ENCODE results near the gene VSTM2B.

The VSTM2B gene

DNA sequence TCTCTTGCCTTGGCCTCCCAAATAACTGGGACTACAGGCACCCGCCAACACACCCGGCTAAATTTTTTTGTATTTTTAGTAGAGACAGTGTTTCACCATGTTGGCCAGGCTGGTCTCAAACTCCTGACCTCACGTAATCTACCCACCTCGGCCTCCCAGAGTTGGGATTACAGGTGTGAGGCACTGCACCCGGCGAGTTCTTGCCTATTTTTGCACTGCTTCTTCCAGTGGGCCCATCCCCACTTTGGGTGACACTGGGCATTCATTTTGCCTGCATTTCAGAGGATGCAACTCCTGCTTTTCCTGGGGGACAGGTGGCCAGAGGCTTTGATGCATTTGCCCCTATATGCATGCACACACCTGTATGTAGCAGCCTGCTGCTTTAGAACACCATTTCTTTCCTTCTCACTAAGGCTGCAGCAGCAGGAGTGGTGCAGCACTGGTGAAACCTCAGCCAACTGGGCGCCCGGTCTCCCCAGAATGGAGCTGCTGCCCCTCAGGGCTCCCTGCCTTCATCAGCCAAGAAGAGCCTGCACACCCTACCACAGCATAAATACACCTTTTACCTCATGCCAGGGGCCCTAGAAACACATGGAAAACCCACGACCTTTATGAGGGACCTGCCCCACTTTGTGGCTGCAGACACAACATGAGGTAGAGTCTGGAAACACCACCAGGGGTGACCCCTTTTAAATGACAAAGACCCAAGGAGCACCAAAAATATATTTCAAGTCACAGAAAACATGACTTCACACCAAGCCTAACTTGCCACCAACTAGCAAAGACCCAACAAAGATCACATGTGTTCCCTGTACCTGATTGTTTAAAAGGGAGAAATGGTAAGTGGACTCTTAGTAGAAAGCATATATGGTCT is 43.5 kb downstream of the VSTM2B start:
- DNase-seq, result no peak

- no peak for DNase-seq
Measured at GRCh38 chr19:29571181-29571580, 45.4 kb downstream of the VSTM2B start.

DNA sequence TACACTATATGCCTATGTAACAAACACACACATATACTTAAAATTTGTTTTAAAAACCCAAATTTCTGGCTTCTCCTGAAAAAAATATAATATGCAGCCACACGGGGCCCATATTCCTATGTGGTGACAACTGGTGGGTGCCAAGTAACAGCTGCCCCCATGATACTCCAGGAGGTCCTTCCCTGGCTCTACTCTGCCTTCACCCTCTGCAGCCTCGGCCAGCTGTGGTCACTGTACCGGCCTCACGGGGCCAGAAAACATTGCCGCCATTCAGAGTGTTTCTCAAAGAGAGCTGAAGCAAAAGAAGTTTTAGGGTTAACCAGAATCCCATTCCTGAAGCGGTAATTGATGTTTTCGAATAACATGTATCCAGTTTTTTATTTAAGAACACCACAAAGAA is 47.7 kb downstream of the VSTM2B start:
- no peak for DNase-seq

GRCh38 chr19:29574510-29574909 is 48.7 kb downstream of the VSTM2B start:
- DNase-seq, result no peak

DNA sequence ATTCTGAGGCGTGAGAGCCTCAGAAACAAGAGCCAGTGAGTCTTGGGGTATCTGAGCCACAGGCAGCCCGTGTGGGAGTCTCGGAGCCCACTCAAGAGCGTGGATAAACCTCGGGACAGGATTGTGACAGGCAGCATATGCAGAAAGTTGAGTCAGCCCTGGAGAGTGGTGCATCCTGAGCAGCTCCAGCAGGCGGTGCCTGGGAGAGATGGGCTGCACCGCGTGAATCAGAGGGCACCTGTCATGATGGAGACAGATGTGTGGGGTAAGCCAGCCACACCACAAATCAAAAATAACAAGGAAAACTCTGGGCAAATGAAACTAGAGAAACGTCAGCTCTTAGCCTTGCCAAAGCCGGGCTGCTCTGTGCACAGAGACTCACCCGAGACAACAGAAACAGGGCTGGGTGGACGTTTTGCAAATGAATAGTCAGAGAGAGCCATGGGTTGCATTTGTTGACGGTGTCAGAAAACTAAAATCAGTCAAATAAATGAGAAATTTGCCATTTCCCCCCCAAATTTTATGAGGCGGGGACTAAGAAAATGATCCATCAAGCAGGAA is 50.3 kb downstream of the VSTM2B start:
- no peak for DNase-seq

- no peak for DNase-seq
Measured at GRCh38 chr19:29576761-29577648, 51.2 kb downstream of the VSTM2B start.

- no peak for DNase-seq
Measured at GRCh38 chr19:29577649-29577963, 51.8 kb downstream of the VSTM2B start.

GRCh38 chr19:29578349-29578748 is 52.6 kb downstream of the VSTM2B start:
- DNase-seq, result no peak

- no peak for DNase-seq
Measured at GRCh38 chr19:29579308-29579910, 53.6 kb downstream of the VSTM2B start.

DNA sequence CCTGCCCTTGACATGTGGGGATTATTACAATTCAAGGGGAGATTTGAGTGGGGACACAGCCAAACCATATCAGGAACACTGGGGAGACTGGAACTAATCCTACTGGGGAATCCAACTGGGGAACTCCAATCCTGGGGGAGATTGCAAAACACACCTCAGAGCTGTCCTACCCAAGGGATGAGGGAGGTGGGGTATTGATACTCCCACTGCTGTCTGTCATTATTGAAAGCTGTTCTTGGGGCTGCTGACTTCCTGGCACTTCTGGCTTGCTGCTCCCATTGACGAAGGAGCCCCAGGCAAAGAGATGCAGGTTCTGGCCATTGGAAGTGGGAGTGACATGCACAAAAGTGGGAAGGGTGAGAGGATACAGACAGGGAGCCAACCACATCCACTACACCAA is 55.6 kb downstream of the VSTM2B start:
- no peak for DNase-seq

DNA sequence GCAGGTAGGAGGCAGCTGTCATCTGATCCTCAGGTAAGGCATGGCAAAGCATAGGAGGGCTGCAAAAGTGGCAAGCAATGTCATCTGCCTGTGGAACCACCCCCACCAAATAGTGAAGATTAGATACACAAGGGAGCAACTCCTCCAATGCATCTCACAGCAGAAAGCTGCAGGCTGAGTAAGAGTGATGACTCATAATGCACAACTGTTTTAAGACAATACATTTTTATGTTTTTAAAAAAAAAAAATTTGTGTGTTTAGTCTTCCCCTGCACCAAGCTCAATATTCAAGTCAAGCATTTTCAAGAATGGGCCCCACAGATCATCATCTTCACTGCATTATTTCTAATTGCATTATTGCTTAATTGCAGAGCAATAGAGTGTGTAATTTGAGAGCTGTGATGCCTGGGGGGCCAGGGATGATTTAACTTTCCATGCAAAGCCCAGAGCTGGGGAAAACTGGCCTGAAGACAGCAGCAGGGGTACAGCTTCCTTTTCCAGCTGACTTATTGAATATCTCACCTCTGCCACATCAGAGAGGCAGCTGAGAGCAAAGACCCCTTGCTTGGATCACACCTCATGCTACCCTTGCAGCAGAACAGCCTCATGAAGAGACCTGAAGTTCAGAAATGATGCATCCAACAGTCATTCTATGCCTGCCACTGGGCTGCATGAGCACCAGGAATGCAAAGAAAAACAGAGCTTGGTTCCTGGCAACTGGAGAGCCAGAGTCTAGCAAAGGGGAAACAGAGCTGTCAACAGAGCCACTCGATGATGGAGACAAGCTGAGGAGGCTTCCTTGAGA is 57.6 kb downstream of the VSTM2B start:
- no peak for DNase-seq

- no peak for DNase-seq
Measured at GRCh38 chr19:29586401-29586800, 60.6 kb downstream of the VSTM2B start.

DNA sequence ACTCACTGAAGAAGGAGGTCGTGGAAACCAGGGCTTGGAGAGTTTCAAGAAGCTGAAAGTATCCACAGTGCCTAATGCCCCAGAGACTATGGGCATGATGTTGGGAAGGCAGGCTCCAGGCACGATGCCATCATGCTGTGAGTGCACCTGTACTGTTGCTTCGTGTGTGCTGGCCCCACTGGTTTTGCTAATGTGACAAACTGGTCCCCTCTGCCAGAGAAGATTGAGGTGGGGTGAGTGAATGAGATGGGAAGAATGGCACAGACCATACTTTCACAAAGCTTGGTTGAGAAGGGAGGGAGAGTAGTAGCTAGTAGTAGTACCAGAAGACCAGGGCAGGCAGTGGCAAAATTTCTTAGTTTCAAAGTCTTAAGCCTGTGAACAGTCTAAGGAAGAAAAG is 61.3 kb downstream of the VSTM2B start:
- no peak for DNase-seq

- DNase-seq, result no peak
Measured at GRCh38 chr19:29587518-29587986, 61.8 kb downstream of the VSTM2B start.

DNA sequence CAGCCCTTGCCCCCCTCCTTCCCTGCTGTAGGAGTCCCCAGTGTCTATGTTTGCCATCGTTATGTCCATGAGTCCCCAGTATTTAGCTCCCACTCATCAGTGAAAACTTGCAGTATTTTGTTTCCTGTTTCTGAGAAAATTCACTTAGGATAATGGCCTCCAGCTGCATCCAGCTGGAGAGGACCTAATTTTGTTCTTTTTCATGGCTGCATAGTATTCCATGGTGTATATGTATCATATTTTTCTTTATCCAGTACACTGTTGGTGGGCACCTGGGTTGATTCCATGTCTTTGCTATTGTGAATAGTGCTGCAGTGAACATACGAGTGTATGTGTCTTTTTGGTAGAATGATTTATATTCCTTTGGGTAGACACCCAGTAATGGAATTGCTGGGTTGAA is 62.3 kb downstream of the VSTM2B start:
- no peak for DNase-seq

- no peak for DNase-seq
Measured at GRCh38 chr19:29590278-29590677, 64.5 kb downstream of the VSTM2B start.

DNA sequence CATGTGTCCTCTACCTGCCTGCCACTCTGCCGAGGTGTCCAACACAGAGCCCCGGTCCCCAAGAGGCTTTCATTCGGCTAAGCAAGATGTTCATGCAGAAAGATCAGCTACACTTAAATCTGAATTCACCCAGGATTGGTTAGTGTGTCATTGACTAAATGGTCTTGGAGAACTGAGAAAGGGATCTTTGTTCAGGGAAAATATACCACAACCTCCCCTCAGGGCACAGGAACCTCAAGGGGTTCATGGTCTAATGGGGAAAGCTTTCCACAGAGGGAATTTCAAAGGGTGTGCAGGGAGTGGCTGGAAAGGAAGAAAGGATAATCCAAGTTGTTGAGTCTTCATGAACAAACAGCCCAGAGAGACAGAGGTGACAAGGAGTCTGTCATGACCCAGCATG is 65.9 kb downstream of the VSTM2B start:
- DNase-seq, result no peak

DNA sequence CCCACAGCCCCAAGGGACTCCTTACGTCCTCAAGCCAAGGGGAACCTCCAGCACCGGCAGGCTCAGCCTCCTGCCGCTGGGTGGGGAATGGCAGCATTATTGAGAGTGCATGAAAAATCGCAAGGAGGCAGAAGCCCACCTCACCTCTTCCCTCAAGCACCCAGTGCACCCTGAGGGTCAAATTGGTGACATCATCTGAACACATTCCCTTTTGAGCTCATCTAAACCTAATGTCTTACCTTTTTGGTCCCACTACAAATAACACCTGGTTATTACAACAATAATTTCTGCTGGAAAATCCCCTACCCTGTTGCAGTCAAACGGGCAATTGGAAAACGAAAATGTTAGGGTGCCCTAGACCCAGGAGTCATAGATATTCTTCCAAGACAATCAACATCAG is 68.1 kb downstream of the VSTM2B start:
- no peak for DNase-seq

GRCh38 chr19:29596080-29596727 is 70.4 kb downstream of the VSTM2B start:
- no peak for DNase-seq

GRCh38 chr19:29596885-29597525 is 71.2 kb downstream of the VSTM2B start:
- peak in 1 of 2 experiments; percentile 12 for DNase-seq

- no peak for DNase-seq
Measured at GRCh38 chr19:29598036-29598435, 72.2 kb downstream of the VSTM2B start.
